K562 (cell line): ENCODE data around the gene EPHA2. TPM values are rescaled to one million over a fixed set of nuclear protein-coding genes. Genes with fewer than 3 reads are reported as not detected.

Experiments used
- ARHGAP35 ChIP-seq: fragments of 450-650 bp; IDR thresholded peaks from 2 replicates; pipeline ENCODE4 v1.6.1; 2018; ENCODE audit not compliant: partially characterized antibody
- ARID4B ChIP-seq: sonication (generic); formaldehyde crosslinking; IDR thresholded peaks from 2 replicates; pipeline ENCODE4 v1.8.0; 2022; ENCODE audit warnings: mild to moderate bottlenecking, missing genetic modification reagents
- GTF2B ChIP-seq: IDR thresholded peaks from 2 replicates; pipeline ENCODE4 v1.6.1; 2011; ENCODE audit not compliant: insufficient read length; ENCODE audit errors: extremely low read depth
- MAFK ChIP-seq: IDR thresholded peaks from 2 replicates; pipeline ENCODE4 v1.6.1; 2011; ENCODE audit warnings: low read length, improper control_type of control experiment
- NCOR1 ChIP-seq: fragments of 450-650 bp; IDR thresholded peaks from 2 replicates; pipeline ENCODE4 v1.6.1; 2016; ENCODE audit warnings: mild to moderate bottlenecking, moderate library complexity
- OTX1 ChIP-seq: fragments of 450-650 bp; formaldehyde crosslinking; IDR thresholded peaks from 2 replicates; pipeline ENCODE4 v1.4.0; 2022; ENCODE audit warnings: mild to moderate bottlenecking
- POLR2H ChIP-seq: IDR thresholded peaks from 2 replicates; pipeline ENCODE4 v1.6.1; 2016; ENCODE audit warnings: missing genetic modification characterization, low read depth, mild to moderate bottlenecking, control low read depth, missing compliant biosample characterization, moderate library complexity
- PRDM10 ChIP-seq: fragments of 450-650 bp; IDR thresholded peaks from 2 replicates; pipeline ENCODE4 v1.6.1; 2018; ENCODE audit not compliant: partially characterized antibody
- RFX7 ChIP-seq: fragments of 250-450 bp; sonication (Bioruptor Pico); IDR thresholded peaks from 2 replicates; pipeline ENCODE4 v1.5.1; 2021; ENCODE audit warnings: mild to moderate bottlenecking
- SRSF7 ChIP-seq: fragments of 200-400 bp; formaldehyde crosslinking; optimal IDR thresholded peaks from 2 replicates; pipeline ENCODE3; 2017; ENCODE audit warnings: mild to moderate bottlenecking, low read depth, low read length
- ZNF124 ChIP-seq: sonication (generic); formaldehyde crosslinking; IDR thresholded peaks from 2 replicates; pipeline ENCODE4 v1.8.1; 2022; ENCODE audit warnings: missing genetic modification reagents
- ZNF778 ChIP-seq: fragments of 450-650 bp; formaldehyde crosslinking; IDR thresholded peaks from 2 replicates; pipeline ENCODE4 v1.4.0; 2020; ENCODE audit warnings: mild to moderate bottlenecking, moderate library complexity
- polyA plus RNA-seq, 8 experiments: library from polyadenylated mRNA; depleted of rRNA in 4 of 8; stranded (reverse) in 5 of 8; unstranded in 3 of 8; fragments of >200 nt; fragmentation: Nextera tagmentation in 2 of 8; fragmentation: Illumina TruSeq in 1 of 8; extraction: Ambion mirVana in 2 of 8; extraction: Trizol in 1 of 8; gene quantifications; 2 replicates each; pipeline versions ENCODE4 v1.2.1 to v1.2.3, GENCODE V29; 2011 to 2014; ENCODE audit warnings: inconsistent platforms in 1 of 8, missing spikeins in 1 of 8
- total RNA-seq, 7 experiments: library from RNA; depleted of rRNA in 6 of 7; stranded (reverse); fragments of >200 nt in 6 of 7; fragmentation: Illumina TruSeq in 2 of 7; extraction: Trizol in 2 of 7; gene quantifications; 2 replicates each; pipeline versions ENCODE4 v1.2.1 to v1.2.3, GENCODE V29; 2011 to 2021; ENCODE audit warnings: low replicate concordance in 1 of 7
- TF ChIP-seq, protein P1 (sequence below), 2 experiments: IDR thresholded peaks; 2 replicates each; pipeline ENCODE4 v1.6.1; 2012; ENCODE audit warnings: improper control_type of control experiment in 2 of 2, low read depth in 2 of 2, low read length in 2 of 2, borderline replicate concordance in 1 of 2
- TF ChIP-seq, protein P2 (sequence below): sonication (generic); formaldehyde crosslinking; IDR thresholded peaks from 2 replicates; pipeline ENCODE4 v1.8.0; 2022; ENCODE audit warnings: mild to moderate bottlenecking, low read depth, missing genetic modification reagents

The EPHA2 gene
- total and polyA plus RNA-seq, 9 of the 15 experiments (the other 6 are each of a cell fraction or from before 2014, with no cell fraction given), result 0.04 to 0.40 (median 0.07) TPM; not detected in 4

DNA sequence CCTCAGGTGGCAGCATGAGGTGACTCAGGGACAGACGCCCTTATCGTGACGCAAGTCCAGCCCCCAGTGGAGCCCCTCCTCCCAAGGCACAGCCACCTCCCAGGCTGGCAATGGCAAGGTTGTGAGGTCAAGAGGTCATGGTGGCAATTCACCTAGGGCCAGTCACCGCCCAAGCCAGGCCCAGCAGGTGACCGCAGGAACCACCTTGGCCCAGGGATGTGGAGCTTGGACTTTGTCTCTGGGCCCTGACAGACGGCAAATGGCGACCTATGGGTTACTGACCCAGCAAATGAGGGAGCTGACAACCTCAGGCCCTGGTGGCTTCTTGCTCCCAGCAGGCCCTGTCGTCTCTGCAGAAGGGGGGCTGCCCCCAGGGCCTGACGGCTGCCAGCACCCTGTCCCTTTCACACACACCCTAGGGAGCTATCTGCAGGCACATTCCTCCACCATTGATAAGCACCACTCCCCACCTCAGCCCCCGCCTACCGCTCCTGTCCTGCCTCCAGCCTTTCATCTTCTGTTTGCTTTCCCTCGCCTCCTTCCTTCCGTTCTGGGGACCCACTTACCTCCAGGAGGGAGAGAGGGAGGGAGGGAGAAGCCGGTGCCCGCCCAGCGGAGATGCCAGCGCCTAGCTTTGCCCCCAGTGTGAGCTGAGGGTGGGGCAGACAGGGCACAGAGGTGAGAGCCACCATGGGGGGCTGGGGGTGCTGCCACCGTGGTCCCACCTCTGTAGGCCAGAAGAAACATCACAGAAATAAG is 12.1 kb downstream of the EPHA2 start (continued):
- TF ChIP-seq, protein P1, sequence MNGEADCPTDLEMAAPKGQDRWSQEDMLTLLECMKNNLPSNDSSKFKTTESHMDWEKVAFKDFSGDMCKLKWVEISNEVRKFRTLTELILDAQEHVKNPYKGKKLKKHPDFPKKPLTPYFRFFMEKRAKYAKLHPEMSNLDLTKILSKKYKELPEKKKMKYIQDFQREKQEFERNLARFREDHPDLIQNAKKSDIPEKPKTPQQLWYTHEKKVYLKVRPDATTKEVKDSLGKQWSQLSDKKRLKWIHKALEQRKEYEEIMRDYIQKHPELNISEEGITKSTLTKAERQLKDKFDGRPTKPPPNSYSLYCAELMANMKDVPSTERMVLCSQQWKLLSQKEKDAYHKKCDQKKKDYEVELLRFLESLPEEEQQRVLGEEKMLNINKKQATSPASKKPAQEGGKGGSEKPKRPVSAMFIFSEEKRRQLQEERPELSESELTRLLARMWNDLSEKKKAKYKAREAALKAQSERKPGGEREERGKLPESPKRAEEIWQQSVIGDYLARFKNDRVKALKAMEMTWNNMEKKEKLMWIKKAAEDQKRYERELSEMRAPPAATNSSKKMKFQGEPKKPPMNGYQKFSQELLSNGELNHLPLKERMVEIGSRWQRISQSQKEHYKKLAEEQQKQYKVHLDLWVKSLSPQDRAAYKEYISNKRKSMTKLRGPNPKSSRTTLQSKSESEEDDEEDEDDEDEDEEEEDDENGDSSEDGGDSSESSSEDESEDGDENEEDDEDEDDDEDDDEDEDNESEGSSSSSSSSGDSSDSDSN (IDR thresholded peaks at IDR 0.05; ENCODE audit: borderline replicate concordance in 1 of 2, low read depth in 2 of 2, low read length in 2 of 2), result peak; percentile 53 to 81; a peak in 2 of 4 replicates
- TF ChIP-seq OTX1 (CRISPR knock-in tag) (no peak), POLR2H (no peak), ARID4B (CRISPR knock-in tag) (0 out of 2 replicates have a peak, but pooled peaks have one; percentile 25), PRDM10 (peak; percentile 36), SRSF7 (no peak), MAFK (no peak), ARHGAP35 (no peak), NCOR1 (peak; percentile 93), RFX7 (CRISPR knock-in tag) (no peak), ZNF778 (CRISPR knock-in tag) (no peak), ZNF124 (CRISPR knock-in tag) (no peak), GTF2B (no peak)
- TF ChIP-seq, protein P2, sequence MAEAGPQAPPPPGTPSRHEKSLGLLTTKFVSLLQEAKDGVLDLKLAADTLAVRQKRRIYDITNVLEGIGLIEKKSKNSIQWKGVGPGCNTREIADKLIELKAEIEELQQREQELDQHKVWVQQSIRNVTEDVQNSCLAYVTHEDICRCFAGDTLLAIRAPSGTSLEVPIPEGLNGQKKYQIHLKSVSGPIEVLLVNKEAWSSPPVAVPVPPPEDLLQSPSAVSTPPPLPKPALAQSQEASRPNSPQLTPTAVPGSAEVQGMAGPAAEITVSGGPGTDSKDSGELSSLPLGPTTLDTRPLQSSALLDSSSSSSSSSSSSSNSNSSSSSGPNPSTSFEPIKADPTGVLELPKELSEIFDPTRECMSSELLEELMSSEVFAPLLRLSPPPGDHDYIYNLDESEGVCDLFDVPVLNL (CRISPR knock-in tag), result no peak
